ENCODE measurements around the gene PCBP3. TPM values are rescaled to one million over a fixed set of nuclear protein-coding genes. Genes with fewer than 3 reads are reported as not detected.

The PCBP3 gene
- total RNA-seq, 2 donors from 2014 or later, result 2.1 to 5.3 TPM

DNA sequence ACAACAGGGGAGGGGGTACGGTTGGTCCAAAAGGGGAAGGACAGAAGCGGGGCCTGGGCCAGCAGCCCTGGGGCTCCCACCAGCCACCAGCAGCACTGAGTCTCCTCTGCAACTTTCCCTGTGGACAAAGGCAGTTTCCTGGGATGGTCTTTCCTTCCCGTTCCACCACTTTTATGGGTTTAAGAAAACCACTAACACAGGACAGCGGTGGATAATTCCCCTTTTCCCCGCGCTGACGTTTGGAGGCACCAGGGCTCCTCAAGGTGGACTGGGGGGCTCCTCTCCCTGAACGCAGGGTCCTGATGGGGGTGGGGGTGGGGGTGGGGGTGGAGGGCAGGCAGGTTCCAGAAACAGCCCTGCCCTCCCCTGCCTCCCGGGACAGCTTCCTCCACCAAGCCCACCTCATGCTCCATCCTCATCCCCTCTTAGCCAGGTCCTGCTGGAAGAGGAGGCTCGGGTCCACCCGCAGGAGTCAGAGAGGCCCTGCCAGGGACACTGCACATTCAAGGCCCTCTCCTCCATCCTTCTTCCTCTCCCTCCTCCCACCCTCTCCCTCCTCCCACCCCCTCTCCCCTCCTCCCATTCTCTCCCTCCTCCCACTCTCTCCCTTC lies 333.3 kb downstream of the PCBP3 start:
- no peak for DNase-seq
- Histone ChIP-seq H3K9me3 (no peaks in the 10 kb centered on the region), H3K36me3 (no peaks in the 10 kb centered on the region), H3K4me3 (no peak overlapping the region), H3K27ac (peak overlapping the region; percentile 47), H3K9ac (ENCODE audit: low read depth in 2 of 2, low read length in 2 of 2) (peak overlapping the region in 1 of 2 donors; percentile 43), H3K27me3 (peaks cover 40% of the 10 kb centered on the region), H3K4me1 (peaks cover 21% of the 10 kb centered on the region)
- TF ChIP-seq, protein P1, sequence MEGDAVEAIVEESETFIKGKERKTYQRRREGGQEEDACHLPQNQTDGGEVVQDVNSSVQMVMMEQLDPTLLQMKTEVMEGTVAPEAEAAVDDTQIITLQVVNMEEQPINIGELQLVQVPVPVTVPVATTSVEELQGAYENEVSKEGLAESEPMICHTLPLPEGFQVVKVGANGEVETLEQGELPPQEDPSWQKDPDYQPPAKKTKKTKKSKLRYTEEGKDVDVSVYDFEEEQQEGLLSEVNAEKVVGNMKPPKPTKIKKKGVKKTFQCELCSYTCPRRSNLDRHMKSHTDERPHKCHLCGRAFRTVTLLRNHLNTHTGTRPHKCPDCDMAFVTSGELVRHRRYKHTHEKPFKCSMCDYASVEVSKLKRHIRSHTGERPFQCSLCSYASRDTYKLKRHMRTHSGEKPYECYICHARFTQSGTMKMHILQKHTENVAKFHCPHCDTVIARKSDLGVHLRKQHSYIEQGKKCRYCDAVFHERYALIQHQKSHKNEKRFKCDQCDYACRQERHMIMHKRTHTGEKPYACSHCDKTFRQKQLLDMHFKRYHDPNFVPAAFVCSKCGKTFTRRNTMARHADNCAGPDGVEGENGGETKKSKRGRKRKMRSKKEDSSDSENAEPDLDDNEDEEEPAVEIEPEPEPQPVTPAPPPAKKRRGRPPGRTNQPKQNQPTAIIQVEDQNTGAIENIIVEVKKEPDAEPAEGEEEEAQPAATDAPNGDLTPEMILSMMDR (IDR thresholded peaks at IDR 0.05), result no peak
- intact Hi-C loops (cut with DNase I), result no loop called here

DNA sequence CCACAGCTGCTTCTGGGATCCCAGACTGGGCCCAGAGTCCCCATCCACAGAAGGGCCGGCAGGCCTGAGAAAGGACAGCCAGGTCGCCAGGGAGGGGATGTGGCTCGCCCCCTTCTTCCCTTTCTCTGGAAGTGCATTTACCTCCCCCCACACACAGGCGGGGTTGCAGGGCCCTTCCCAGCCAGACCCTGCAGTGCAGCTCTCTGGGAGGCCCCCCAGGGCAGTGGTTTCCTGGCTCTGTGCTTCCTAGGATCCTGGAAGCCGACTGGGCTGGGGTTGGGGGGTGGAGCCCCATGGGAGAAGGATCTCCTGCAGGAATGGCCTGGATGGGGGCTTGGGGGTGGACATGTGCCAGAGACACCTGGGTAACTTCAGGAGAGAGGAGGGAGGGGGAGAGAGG lies 333.9 kb downstream of the PCBP3 start:
- H3K4me1 ChIP-seq, result peaks cover 21% of the 10 kb centered on the region
- H3K9me3 ChIP-seq, result no peaks in the 10 kb centered on the region
- no peak overlapping the region for H3K4me3 ChIP-seq
- DNase-seq, result no peak
- peak overlapping the region; percentile 44 for H3K27ac ChIP-seq
- TF ChIP-seq, protein P1 (IDR thresholded peaks at IDR 0.05), result no peak
- intact Hi-C loops (cut with DNase I), result no loop called here
- H3K36me3 ChIP-seq, result no peaks in the 10 kb centered on the region
- peaks cover 42% of the 10 kb centered on the region for H3K27me3 ChIP-seq
- H3K9ac ChIP-seq (ENCODE audit: low read depth in 2 of 2, low read length in 2 of 2), result peak overlapping the region in 1 of 2 donors; percentile 35

DNA sequence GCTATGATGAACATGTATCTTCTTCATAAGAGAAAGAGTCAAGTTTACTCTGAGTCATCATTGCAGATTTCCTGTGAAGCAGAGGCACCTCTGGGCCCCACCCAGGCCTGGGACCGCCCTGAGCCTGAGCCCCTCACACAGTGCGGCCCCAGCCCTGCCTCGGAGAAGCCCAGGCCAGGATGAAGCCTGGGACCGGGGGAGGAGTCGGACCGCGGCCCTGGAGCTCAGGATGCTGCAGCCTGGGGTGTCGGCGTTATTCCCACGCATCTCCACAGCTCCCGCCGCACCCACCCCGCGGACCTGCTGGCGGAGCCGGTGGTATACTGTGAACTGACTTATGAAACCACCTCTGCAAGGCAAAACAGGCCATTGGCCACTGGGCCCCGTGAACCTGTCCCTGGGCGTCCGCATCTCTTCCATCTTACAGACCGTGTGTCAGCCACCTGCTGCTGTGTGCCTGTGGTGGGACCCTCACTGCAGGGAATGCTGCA lies 335.7 kb downstream of the PCBP3 start:
- peaks cover 31% of the 10 kb centered on the region for H3K27me3 ChIP-seq
- peak overlapping the region; percentile 12 for H3K27ac ChIP-seq
- no peak for DNase-seq
- H3K36me3 ChIP-seq, result no peaks in the 10 kb centered on the region
- no peak overlapping the region for H3K9ac ChIP-seq (ENCODE audit: low read depth in 2 of 2, low read length in 2 of 2)
- TF ChIP-seq, protein P1 (IDR thresholded peaks at IDR 0.05), result no peak
- intact Hi-C loops (cut with DNase I), result no loop called here
- H3K4me1 ChIP-seq, result peaks cover 8% of the 10 kb centered on the region
- H3K4me3 ChIP-seq, result no peak overlapping the region
- H3K9me3 ChIP-seq, result no peaks in the 10 kb centered on the region

DNA sequence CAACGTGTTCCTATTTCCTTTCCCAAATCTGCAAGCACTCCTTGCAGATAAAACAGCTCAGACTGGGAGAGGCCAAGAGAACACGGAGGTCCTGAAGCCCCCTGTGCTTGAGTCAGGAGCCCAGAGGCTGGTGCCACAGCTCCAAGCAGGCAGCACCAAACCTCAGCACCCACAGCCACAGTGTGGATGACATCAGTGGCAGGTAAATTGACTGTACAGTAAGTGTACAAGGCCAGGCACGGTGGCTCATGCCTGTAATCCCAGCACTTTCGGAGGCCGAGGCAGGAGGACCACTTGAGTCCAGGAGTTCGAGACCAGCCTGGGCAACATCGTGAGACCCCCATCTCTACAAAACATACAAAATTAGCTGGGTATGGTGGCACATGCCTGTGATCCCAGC lies 336.1 kb downstream of the PCBP3 start:
- H3K27me3 ChIP-seq, result peaks cover 26% of the 10 kb centered on the region
- H3K9ac ChIP-seq (ENCODE audit: low read depth in 2 of 2, low read length in 2 of 2), result no peak overlapping the region
- H3K27ac ChIP-seq, result peak overlapping the region; percentile 12
- peaks cover 3% of the 10 kb centered on the region for H3K4me1 ChIP-seq
- H3K4me3 ChIP-seq, result no peak overlapping the region
- TF ChIP-seq, protein P1 (IDR thresholded peaks at IDR 0.05), result no peak
- H3K36me3 ChIP-seq, result no peaks in the 10 kb centered on the region
- intact Hi-C loops (cut with DNase I), result loop anchor here (5.0 kb wide), 1 partner anchor 118 kb away; the partner anchor contains the start of gene COL6A2
- no peaks in the 10 kb centered on the region for H3K9me3 ChIP-seq
- DNase-seq, result no peak

DNA sequence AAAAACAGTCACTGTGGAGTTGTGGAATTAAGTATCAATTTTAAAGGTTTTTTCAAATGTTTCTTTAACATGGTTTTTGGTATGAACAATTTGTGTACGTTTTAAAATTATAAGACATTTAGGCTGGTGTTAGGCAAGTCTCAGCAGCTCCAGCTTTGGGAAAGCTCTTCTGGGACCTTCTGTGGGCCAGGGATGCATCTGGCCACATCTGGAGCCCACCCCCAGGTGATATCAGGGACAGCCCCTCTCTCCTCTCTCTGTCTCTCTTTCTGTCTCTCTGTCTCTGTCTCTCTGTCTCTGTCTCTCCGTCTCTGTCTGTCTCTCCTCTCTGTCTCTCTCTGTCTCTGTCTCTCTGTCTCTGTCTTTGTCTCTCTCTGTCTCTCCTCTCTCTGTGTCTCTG lies 336.7 kb downstream of the PCBP3 start:
- intact Hi-C loops (cut with DNase I), result loop anchor here (5.0 kb wide), 1 partner anchor 117 kb away; the partner anchor contains the start of gene COL6A2
- Histone ChIP-seq H3K4me3 (no peak overlapping the region), H3K36me3 (no peaks in the 10 kb centered on the region), H3K4me1 (no peaks in the 10 kb centered on the region), H3K27ac (peak overlapping the region; percentile 12), H3K9me3 (no peaks in the 10 kb centered on the region), H3K27me3 (peaks cover 20% of the 10 kb centered on the region), H3K9ac (ENCODE audit: low read depth in 2 of 2, low read length in 2 of 2) (no peak overlapping the region)
- DNase-seq, result no peak
- TF ChIP-seq, protein P1 (IDR thresholded peaks at IDR 0.05), result no peak
